Gastrocnemius medialis (tissue), 4 donors: Measurements from ENCODE around the gene AHI1. TPM values are rescaled to one million over a fixed set of nuclear protein-coding genes. Genes with fewer than 3 reads are reported as not detected.

Source experiments
- ATAC-seq, 2 donors: fragments of 150-250 bp; one replicate each; pipeline ENCODE4 v1.9.1; 2016
- DNase-seq, 2 donors: peaks; one replicate each; pipeline ENCODE4 v3.0.0-alpha.2; 2019
- H3K27ac ChIP-seq, 4 donors: fragments of 200-600 bp; sonication (generic); 1 replicate in 1 of 4; 2 replicates in 3 of 4; pipeline ENCODE4 v1.5.1; 2016 to 2018; ENCODE audit warnings: mild to moderate bottlenecking in 2 of 4, moderate library complexity in 1 of 4
- H3K27me3 ChIP-seq, 3 donors: fragments of 200-600 bp; sonication (generic) in 2 of 3; 1 replicate in 1 of 3; 2 replicates in 2 of 3; pipeline versions ENCODE4 v1.5.1 to v1.6.0; 2016 to 2019; ENCODE audit warnings: mild to moderate bottlenecking in 1 of 3, moderate library complexity in 1 of 3
- H3K36me3 ChIP-seq, 2 donors: fragments of 200-600 bp; sonication (generic) in 1 of 2; one replicate each; pipeline ENCODE4 v1.5.1; 2017 to 2018
- H3K4me1 ChIP-seq, 2 donors: fragments of 200-600 bp; sonication (generic) in 1 of 2; one replicate each; pipeline ENCODE4 v1.5.1; 2016 to 2017; ENCODE audit warnings: mild to moderate bottlenecking in 2 of 2
- H3K4me3 ChIP-seq, 4 donors: fragments of 200-600 bp; sonication (generic) in 3 of 4; 1 replicate in 1 of 4; 2 replicates in 3 of 4; pipeline ENCODE4 v1.5.1; 2016 to 2019; ENCODE audit warnings: mild to moderate bottlenecking in 2 of 4
- H3K9me3 ChIP-seq, 3 donors: fragments of 200-600 bp; sonication (generic) in 2 of 3; 1 replicate in 1 of 3; 2 replicates in 2 of 3; pipeline ENCODE4 v1.5.1; 2016 to 2019
- POLR2A ChIP-seq, 2 donors: fragments of 450-650 bp; IDR thresholded peaks; one replicate each; pipeline ENCODE4 v1.6.1; 2017; ENCODE audit warnings: antibody characterized with exemption in 2 of 2, mild to moderate bottlenecking in 2 of 2, moderate library complexity in 2 of 2
- in situ Hi-C, 4 donors: fragments of 200-750 bp; cut with MboI; loops; one replicate each; pipeline versions ENCODE4 v1.15.0 to v1.8.0; 2017; ENCODE audit warnings: low sequenced_read_pairs in 4 of 4
- intact Hi-C: fragments of 100-400 bp; cut with DNase I; formaldehyde crosslinking; loops from one replicate; pipeline ENCODE4 v1.15.1; 2023; ENCODE audit warnings: low total_unique reads
- total RNA-seq, 4 donors: library from RNA; depleted of rRNA; stranded (reverse); fragments of >200 nt; gene quantifications; one replicate each; pipeline versions ENCODE4 v1.1.0 to v1.2.3, GENCODE V29; 2016
- TF ChIP-seq, protein P1 (sequence below), 5 experiments: fragments of 450-650 bp in 3 of 5; fragments of 200-600 bp in 2 of 5; sonication (generic) in 2 of 5; IDR thresholded peaks in 4 of 5; conservative IDR thresholded peaks in 1 of 5; 1 replicate in 4 of 5; 2 replicates in 1 of 5; pipeline ENCODE4 v1.5.1; 2016 to 2019; ENCODE audit warnings: antibody characterized with exemption in 5 of 5, mild to moderate bottlenecking in 3 of 5, moderate library complexity in 3 of 5

AHI1 gene
- total RNA-seq, 4 donors from 2014 or later, result 3.5 to 16.8 (median 8.2) TPM

DNA sequence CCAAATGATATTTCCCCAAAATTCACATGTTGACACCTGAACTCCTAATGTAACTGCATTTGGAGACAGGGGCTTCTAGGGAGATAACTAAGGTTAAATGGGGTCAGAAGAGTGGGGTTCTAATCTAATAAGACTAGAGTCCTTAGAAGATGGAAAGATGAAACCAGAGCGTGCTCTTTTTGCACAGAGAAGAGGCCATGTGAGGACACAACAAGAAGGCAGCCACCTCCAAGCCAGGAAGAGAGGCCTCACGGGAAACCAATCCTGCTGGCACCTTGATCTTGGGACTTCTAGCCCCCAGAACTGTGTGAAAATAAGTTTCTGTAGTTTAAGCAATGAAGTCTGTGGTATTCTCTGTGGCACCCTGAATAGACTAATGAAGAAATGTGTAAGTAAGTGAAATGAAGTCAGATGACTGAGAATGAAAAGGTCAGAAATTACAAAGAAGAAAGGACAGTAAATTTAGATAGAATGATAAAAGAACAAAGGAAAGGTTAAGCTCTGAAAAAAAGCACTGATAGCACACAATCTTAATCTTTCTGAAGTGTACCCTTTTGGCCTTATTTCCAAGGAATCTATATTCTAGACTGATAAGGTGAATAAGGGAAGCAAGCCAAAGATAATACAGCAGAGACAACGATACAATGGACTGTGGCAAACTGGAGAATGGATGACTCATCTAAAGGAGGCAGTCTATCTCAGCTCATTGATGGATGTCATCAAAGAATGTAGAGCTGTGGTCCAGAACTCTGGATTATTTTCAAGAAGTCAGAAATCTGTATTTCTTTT, 206.1 kb downstream of the AHI1 start:
- Histone ChIP-seq H3K4me3 (no peak overlapping the region), H3K4me1 (no peaks in the 10 kb centered on the region), H3K36me3 (peaks cover 0 to 6% of the 10 kb centered on the region in 2 donors), H3K9me3 (no peaks in the 10 kb centered on the region), H3K27me3 (no peaks in the 10 kb centered on the region), H3K27ac (no peak overlapping the region)
- intact Hi-C loops (no loop called here), in situ Hi-C loops (no loop called here)
- no peak for ATAC-seq
- no peak for DNase-seq
- no peak for TF ChIP-seq POLR2A (IDR thresholded peaks at IDR 0.05)
- TF ChIP-seq, protein P1, sequence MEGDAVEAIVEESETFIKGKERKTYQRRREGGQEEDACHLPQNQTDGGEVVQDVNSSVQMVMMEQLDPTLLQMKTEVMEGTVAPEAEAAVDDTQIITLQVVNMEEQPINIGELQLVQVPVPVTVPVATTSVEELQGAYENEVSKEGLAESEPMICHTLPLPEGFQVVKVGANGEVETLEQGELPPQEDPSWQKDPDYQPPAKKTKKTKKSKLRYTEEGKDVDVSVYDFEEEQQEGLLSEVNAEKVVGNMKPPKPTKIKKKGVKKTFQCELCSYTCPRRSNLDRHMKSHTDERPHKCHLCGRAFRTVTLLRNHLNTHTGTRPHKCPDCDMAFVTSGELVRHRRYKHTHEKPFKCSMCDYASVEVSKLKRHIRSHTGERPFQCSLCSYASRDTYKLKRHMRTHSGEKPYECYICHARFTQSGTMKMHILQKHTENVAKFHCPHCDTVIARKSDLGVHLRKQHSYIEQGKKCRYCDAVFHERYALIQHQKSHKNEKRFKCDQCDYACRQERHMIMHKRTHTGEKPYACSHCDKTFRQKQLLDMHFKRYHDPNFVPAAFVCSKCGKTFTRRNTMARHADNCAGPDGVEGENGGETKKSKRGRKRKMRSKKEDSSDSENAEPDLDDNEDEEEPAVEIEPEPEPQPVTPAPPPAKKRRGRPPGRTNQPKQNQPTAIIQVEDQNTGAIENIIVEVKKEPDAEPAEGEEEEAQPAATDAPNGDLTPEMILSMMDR (IDR thresholded peaks at IDR 0.05 in 4 of 5, conservative IDR thresholded peaks at IDR 0.05 in 1 of 5), result no peak

DNA sequence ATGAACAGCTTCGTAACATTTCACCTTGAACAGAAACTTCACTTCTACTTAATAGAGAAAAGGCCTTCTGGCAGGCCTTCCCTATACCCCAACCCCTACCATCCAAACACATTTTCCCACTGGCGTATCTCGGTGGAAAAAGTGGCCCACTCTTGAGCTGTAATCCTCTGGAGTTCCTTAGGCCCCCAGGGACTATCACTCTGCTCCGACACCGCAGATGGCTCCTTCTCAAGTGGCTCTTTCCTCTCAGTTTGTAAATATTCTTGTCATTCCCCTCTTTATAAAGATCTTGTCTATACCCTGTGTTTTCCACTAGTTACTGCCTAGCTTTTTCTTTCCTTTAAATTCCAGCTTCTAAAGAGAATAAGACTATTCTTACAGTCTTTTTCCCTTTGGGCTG, 207.7 kb downstream of the AHI1 start:
- TF ChIP-seq, protein P1 (IDR thresholded peaks at IDR 0.05 in 4 of 5, conservative IDR thresholded peaks at IDR 0.05 in 1 of 5), result no peak
- TF ChIP-seq POLR2A (IDR thresholded peaks at IDR 0.05), result no peak
- Histone ChIP-seq H3K27me3 (no peaks in the 10 kb centered on the region), H3K36me3 (peaks cover 0 to 6% of the 10 kb centered on the region in 2 donors), H3K9me3 (no peaks in the 10 kb centered on the region), H3K27ac (no peak overlapping the region), H3K4me3 (no peak overlapping the region), H3K4me1 (no peaks in the 10 kb centered on the region)
- ATAC-seq (no peak), DNase-seq (no peak)
- intact Hi-C loops, result no loop called here
- in situ Hi-C loops, result no loop called here

DNA sequence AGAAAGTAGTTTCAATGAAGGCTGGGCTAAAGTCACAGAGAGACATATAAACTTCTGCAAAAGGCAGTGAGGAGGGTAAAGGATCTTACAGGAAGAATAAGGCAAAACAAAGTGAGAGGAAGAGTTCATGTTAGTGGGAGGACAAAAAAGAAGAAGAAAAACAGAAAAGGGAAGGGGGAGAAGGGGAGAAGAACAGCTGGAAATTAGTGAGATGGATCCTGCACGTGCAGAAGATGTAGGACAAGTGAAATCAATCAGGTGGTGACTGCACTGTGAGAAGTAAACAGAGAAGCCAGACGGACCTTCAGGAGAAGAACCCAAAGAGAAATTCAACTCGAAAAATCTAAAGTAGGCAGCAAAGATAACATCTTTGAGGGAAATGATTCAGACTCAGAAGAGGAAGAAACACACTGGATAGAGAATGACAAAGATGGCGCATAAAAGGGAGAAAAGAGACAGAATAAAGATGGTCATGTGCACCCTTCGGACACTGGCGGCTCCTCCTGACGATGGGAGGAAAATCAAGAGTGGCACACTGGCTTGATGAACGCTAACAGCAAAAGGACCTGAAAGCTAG, 210.5 kb downstream of the AHI1 start:
- Histone ChIP-seq H3K27ac (no peak overlapping the region), H3K27me3 (no peaks in the 10 kb centered on the region), H3K9me3 (no peaks in the 10 kb centered on the region), H3K4me3 (no peak overlapping the region), H3K4me1 (no peaks in the 10 kb centered on the region), H3K36me3 (peaks cover 0 to 6% of the 10 kb centered on the region in 2 donors)
- intact Hi-C loops, result no loop called here
- in situ Hi-C loops, result no loop called here
- TF ChIP-seq, protein P1 (IDR thresholded peaks at IDR 0.05 in 4 of 5, conservative IDR thresholded peaks at IDR 0.05 in 1 of 5), result no peak
- TF ChIP-seq POLR2A (IDR thresholded peaks at IDR 0.05), result no peak
- no peak for ATAC-seq
- DNase-seq, result no peak

DNA sequence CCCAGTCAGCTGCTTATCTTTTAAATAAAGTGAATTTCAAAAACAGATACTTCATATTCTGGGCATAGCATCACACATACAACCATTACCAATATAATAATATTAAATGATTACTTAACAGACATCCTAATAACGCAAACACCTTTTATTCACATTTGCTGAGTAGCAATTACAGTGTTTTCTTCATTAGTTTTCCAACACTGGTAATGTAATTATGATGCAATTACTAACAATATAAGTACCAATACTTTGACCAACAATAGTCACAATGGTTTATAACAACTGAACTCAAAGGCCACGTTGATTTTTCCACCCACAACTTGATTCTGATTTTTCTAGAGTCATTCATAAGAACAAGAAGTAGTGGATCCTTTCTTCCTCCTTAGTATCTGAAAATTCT, 212.4 kb downstream of the AHI1 start:
- ATAC-seq (no peak), DNase-seq (no peak)
- Histone ChIP-seq H3K36me3 (peaks cover 0 to 5% of the 10 kb centered on the region in 2 donors), H3K4me3 (no peak overlapping the region), H3K27ac (no peak overlapping the region), H3K4me1 (no peaks in the 10 kb centered on the region), H3K27me3 (no peaks in the 10 kb centered on the region), H3K9me3 (no peaks in the 10 kb centered on the region)
- TF ChIP-seq, protein P1 (IDR thresholded peaks at IDR 0.05 in 4 of 5, conservative IDR thresholded peaks at IDR 0.05 in 1 of 5), result no peak
- no peak for TF ChIP-seq POLR2A (IDR thresholded peaks at IDR 0.05)
- intact Hi-C loops, result no loop called here
- in situ Hi-C loops, result no loop called here
